Panc1 (cell line): ENCODE results near the gene RNF224.

Experiments used
- POLR2AphosphoS5 ChIP-seq: IDR thresholded peaks from 2 replicates; pipeline ENCODE4 v1.6.1; 2012; ENCODE audit warnings: mild to moderate bottlenecking, low read depth, low read length, moderate library complexity
- SIN3A ChIP-seq: IDR thresholded peaks from 2 replicates; pipeline ENCODE4 v1.6.1; 2012; ENCODE audit warnings: low read depth, mild to moderate bottlenecking, low read length, moderate library complexity, borderline replicate concordance; ENCODE audit not compliant: insufficient read depth
- TCF7L2 ChIP-seq: IDR thresholded peaks from 2 replicates; pipeline ENCODE4 v1.6.1; 2011; ENCODE audit warnings: mild to moderate bottlenecking, low read depth, low read length, inconsistent platforms
- TF ChIP-seq, protein P1 (sequence below): fragments of 450-650 bp; IDR thresholded peaks from 2 replicates; pipeline ENCODE4 v1.5.1; 2017; ENCODE audit warnings: mild to moderate bottlenecking
- TF ChIP-seq, protein P2 (sequence below), 2 experiments: IDR thresholded peaks; 2 replicates each; pipeline ENCODE4 v1.6.1; 2011 to 2012; ENCODE audit warnings: low read depth in 2 of 2, control low read depth in 1 of 2, low read length in 1 of 2, mild to moderate bottlenecking in 1 of 2, moderate library complexity in 1 of 2; ENCODE audit not compliant: insufficient read depth in 1 of 2

DNA sequence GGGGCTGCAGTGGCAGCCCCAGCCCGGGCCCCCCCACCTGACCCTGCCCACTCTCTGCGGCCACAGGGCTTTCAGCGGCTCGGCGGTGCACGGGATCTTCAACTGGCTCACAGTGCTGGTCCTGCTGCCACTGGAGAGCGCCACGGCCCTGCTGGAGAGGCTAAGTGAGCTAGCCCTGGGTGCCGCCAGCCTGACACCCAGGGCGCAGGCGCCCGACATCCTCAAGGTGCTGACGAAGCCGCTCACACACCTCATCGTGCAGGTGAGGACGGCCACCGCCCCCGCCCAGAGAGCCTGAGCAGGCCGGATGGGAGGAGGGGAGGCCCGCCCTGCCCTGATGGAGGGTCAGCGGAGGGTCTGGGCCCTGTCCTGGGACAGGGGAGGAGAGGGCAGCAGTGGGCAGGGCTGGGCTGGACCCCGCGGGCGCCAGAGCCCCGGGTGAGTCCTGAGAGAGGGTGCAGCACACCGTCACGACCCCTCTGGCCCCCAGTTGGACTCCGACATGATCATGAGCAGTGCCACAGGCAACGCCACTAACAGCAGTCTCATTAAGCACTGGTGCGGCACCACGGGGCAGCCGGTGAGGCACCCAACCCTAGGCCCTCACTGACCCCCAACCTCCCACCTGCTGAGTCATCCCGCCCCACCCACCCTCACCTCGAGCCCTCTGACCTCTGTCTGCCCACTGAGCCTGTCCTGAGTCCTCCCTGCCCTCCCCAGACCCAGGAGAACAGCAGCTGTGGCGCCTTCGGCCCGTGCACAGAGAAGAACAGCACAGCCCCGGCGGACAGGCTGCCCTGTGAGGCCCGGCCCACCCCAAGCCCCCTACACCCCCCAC is 6.1 kb downstream of the RNF224 start:
- TF ChIP-seq, protein P1, sequence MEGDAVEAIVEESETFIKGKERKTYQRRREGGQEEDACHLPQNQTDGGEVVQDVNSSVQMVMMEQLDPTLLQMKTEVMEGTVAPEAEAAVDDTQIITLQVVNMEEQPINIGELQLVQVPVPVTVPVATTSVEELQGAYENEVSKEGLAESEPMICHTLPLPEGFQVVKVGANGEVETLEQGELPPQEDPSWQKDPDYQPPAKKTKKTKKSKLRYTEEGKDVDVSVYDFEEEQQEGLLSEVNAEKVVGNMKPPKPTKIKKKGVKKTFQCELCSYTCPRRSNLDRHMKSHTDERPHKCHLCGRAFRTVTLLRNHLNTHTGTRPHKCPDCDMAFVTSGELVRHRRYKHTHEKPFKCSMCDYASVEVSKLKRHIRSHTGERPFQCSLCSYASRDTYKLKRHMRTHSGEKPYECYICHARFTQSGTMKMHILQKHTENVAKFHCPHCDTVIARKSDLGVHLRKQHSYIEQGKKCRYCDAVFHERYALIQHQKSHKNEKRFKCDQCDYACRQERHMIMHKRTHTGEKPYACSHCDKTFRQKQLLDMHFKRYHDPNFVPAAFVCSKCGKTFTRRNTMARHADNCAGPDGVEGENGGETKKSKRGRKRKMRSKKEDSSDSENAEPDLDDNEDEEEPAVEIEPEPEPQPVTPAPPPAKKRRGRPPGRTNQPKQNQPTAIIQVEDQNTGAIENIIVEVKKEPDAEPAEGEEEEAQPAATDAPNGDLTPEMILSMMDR, result no peak; the same call in 1 of the 2 replicates
- TF ChIP-seq TCF7L2, result no peak
- no peak for TF ChIP-seq POLR2AphosphoS5
- TF ChIP-seq, protein P2, sequence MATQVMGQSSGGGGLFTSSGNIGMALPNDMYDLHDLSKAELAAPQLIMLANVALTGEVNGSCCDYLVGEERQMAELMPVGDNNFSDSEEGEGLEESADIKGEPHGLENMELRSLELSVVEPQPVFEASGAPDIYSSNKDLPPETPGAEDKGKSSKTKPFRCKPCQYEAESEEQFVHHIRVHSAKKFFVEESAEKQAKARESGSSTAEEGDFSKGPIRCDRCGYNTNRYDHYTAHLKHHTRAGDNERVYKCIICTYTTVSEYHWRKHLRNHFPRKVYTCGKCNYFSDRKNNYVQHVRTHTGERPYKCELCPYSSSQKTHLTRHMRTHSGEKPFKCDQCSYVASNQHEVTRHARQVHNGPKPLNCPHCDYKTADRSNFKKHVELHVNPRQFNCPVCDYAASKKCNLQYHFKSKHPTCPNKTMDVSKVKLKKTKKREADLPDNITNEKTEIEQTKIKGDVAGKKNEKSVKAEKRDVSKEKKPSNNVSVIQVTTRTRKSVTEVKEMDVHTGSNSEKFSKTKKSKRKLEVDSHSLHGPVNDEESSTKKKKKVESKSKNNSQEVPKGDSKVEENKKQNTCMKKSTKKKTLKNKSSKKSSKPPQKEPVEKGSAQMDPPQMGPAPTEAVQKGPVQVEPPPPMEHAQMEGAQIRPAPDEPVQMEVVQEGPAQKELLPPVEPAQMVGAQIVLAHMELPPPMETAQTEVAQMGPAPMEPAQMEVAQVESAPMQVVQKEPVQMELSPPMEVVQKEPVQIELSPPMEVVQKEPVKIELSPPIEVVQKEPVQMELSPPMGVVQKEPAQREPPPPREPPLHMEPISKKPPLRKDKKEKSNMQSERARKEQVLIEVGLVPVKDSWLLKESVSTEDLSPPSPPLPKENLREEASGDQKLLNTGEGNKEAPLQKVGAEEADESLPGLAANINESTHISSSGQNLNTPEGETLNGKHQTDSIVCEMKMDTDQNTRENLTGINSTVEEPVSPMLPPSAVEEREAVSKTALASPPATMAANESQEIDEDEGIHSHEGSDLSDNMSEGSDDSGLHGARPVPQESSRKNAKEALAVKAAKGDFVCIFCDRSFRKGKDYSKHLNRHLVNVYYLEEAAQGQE (IDR thresholded peaks at IDR 0.05; ENCODE audit: insufficient read depth in 1 of 2, low read depth in 2 of 2, low read length in 1 of 2), result no peak
- TF ChIP-seq SIN3A, result no peak
